ENCODE measurements around the gene SLCO4A1.

Gene SLCO4A1

DNA sequence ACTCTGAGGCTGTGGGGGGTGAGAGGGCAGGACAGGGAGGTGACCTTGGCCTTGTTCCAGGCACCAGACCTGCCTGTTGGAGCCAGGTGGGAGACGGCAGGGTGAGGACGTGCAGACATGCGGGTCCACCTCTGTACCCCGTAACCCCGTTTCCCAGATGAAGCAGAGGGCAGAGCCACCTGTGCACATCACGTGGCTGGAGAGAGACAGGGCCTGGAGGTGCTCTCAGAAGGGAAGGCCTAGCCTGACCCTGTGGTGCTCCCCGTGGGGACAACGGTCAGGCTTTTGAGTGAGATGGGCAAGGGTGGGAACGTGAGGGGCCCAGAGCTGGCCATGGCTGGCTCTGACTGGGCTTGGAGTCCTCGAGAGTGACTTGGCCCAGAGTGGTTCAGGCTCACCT, 72.9 kb downstream of the SLCO4A1 start:
- Histone ChIP-seq H3K9ac (ENCODE audit: low read depth in 1 of 2, low read length in 2 of 2) (no peak overlapping the region), H3K27ac (ENCODE audit: low read depth, low read length) (no peak overlapping the region), H3K4me3 (ENCODE audit: low read depth in 1 of 2, low read length in 2 of 2) (no peak overlapping the region), H3K9me3 (ENCODE audit: control insufficient read depth in 1 of 2, low read length in 2 of 2) (no peaks in the 10 kb centered on the region), H3K4me1 (ENCODE audit: control insufficient read depth in 1 of 2, insufficient read depth in 2 of 2, low read length in 2 of 2) (no peaks in the 10 kb centered on the region), H3K36me3 (ENCODE audit: control insufficient read depth in 1 of 2, insufficient read depth in 2 of 2, low read length in 2 of 2) (no peaks in the 10 kb centered on the region), H3K27me3 (ENCODE audit: control insufficient read depth in 1 of 2, insufficient read depth in 2 of 2, low read length in 2 of 2) (peaks cover 10 to 21% of the 10 kb centered on the region in 2 donors)

DNA sequence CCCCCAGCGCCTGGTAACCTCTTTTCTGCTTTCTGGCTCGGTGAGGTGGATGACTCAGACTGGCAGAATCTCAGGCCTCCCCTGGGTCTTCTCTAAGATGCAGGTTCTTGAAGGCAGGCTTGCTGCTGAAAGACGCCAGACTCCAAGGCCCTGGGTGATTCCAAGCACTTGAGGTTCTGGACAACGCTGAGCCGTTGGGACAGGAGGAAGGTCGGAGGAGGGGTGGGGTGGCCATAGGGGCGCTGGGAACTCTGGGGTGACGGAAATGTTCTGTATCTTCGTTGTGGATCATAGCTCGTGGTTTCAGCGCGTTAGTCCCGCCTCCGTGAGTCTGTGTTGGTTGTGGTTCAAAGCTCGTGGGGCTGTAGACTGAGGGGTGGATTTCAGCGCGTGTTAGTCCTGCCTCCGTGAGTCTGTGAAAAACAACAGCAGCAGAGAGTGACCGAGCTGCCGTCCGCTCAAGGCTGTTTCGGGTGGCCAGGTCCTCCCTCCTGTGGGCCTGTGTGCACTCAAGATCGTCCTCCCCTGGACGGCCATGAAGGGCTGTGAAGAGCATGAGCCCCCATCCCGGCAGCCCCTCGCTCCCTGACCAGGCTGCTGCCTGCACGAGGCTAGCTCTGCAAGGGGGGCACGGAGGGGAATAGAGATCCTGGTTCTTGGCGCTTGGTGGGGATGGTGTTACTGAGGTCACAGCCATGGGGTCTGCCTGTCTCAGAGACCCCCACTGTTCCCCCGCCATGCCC, 74.1 kb downstream of the SLCO4A1 start:
- Histone ChIP-seq H3K9me3 (ENCODE audit: control insufficient read depth in 1 of 2, low read length in 2 of 2) (peaks cover 0 to 4% of the 10 kb centered on the region in 2 donors), H3K27ac (ENCODE audit: low read depth, low read length) (no peak overlapping the region), H3K4me1 (ENCODE audit: control insufficient read depth in 1 of 2, insufficient read depth in 2 of 2, low read length in 2 of 2) (no peaks in the 10 kb centered on the region), H3K9ac (ENCODE audit: low read depth in 1 of 2, low read length in 2 of 2) (no peak overlapping the region), H3K36me3 (ENCODE audit: control insufficient read depth in 1 of 2, insufficient read depth in 2 of 2, low read length in 2 of 2) (no peaks in the 10 kb centered on the region), H3K4me3 (ENCODE audit: low read depth in 1 of 2, low read length in 2 of 2) (no peak overlapping the region), H3K27me3 (ENCODE audit: control insufficient read depth in 1 of 2, insufficient read depth in 2 of 2, low read length in 2 of 2) (peaks cover 6 to 10% of the 10 kb centered on the region in 2 donors)

DNA sequence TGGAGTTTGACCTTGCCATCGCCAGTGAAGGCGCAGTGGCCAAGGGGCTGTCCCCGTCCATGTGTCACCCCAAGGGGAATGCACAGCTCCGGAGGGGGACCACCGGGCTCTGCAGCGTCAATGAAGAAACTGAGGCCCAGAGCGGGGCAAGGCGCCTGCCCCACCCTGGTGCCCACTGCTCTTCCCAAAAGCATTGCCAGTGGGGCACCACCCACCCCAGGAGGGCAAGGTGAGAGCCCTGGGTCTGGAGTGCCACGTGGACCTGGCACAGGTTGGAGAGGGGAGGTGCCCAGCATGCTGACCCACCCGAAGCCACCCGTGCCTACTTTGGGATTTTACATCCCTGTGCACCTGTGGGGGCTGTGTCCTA, 74.6 kb downstream of the SLCO4A1 start:
- Histone ChIP-seq H3K4me3 (ENCODE audit: low read depth in 1 of 2, low read length in 2 of 2) (no peak overlapping the region), H3K36me3 (ENCODE audit: control insufficient read depth in 1 of 2, insufficient read depth in 2 of 2, low read length in 2 of 2) (no peaks in the 10 kb centered on the region), H3K9ac (ENCODE audit: low read depth in 1 of 2, low read length in 2 of 2) (no peak overlapping the region), H3K4me1 (ENCODE audit: control insufficient read depth in 1 of 2, insufficient read depth in 2 of 2, low read length in 2 of 2) (no peaks in the 10 kb centered on the region), H3K27me3 (ENCODE audit: control insufficient read depth in 1 of 2, insufficient read depth in 2 of 2, low read length in 2 of 2) (peaks cover 2 to 10% of the 10 kb centered on the region in 2 donors), H3K27ac (ENCODE audit: low read depth, low read length) (no peak overlapping the region), H3K9me3 (ENCODE audit: control insufficient read depth in 1 of 2, low read length in 2 of 2) (peaks cover 2 to 4% of the 10 kb centered on the region in 2 donors)

GRCh38 chr20:62717933-62718332, 75.6 kb downstream of the SLCO4A1 start:
- Histone ChIP-seq H3K36me3 (ENCODE audit: control insufficient read depth in 1 of 2, insufficient read depth in 2 of 2, low read length in 2 of 2) (no peaks in the 10 kb centered on the region), H3K27me3 (ENCODE audit: control insufficient read depth in 1 of 2, insufficient read depth in 2 of 2, low read length in 2 of 2) (peaks cover 7 to 14% of the 10 kb centered on the region in 2 donors), H3K4me1 (ENCODE audit: control insufficient read depth in 1 of 2, insufficient read depth in 2 of 2, low read length in 2 of 2) (no peaks in the 10 kb centered on the region), H3K9ac (ENCODE audit: low read depth in 1 of 2, low read length in 2 of 2) (no peak overlapping the region), H3K27ac (ENCODE audit: low read depth, low read length) (no peak overlapping the region), H3K4me3 (ENCODE audit: low read depth in 1 of 2, low read length in 2 of 2) (no peak overlapping the region), H3K9me3 (ENCODE audit: control insufficient read depth in 1 of 2, low read length in 2 of 2) (peaks cover 2 to 4% of the 10 kb centered on the region in 2 donors)

GRCh38 chr20:62718546-62718945, 76.2 kb downstream of the SLCO4A1 start:
- Histone ChIP-seq H3K9ac (ENCODE audit: low read depth in 1 of 2, low read length in 2 of 2) (no peak overlapping the region), H3K4me3 (ENCODE audit: low read depth in 1 of 2, low read length in 2 of 2) (no peak overlapping the region), H3K27me3 (ENCODE audit: control insufficient read depth in 1 of 2, insufficient read depth in 2 of 2, low read length in 2 of 2) (peaks cover 7 to 15% of the 10 kb centered on the region in 2 donors), H3K4me1 (ENCODE audit: control insufficient read depth in 1 of 2, insufficient read depth in 2 of 2, low read length in 2 of 2) (no peaks in the 10 kb centered on the region), H3K9me3 (ENCODE audit: control insufficient read depth in 1 of 2, low read length in 2 of 2) (peaks cover 2 to 4% of the 10 kb centered on the region in 2 donors), H3K27ac (ENCODE audit: low read depth, low read length) (no peak overlapping the region), H3K36me3 (ENCODE audit: control insufficient read depth in 1 of 2, insufficient read depth in 2 of 2, low read length in 2 of 2) (no peaks in the 10 kb centered on the region)

DNA sequence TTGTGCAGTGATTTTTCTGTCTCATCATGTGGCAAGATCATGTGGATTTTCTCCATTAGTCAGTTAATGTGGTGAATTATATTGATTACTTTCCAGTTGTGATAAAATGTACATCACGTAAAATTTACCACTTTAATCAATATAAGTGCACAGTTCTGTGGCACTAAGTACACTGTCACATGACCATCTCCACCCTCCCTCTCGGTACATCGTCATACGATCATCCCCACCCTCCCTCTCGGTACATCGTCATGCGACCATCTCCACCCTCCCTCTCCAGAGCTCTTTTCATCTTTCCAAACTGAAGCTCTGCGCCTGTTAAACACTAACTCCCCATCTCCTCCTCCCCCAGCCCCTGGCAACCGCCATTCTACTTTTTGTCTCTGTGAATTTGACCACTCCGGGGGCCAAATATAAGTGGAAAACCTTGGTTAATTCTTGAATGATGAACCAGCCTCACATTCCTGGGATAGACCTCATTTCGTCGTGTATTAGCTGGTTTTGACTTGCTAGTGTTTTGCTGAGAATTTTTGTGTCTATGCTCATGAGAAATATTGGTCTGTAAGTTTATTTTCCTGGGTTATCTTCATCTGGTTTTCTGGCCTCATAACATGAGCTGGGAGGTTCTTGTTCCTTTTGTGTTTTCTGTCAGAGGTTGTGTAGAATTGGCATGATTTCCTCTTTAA, 77.1 kb downstream of the SLCO4A1 start:
- H3K9me3 ChIP-seq (ENCODE audit: control insufficient read depth in 1 of 2, low read length in 2 of 2): peaks cover 2 to 4% of the 10 kb centered on the region in 2 donors
- H3K27me3 ChIP-seq (ENCODE audit: control insufficient read depth in 1 of 2, insufficient read depth in 2 of 2, low read length in 2 of 2): peaks cover 7 to 12% of the 10 kb centered on the region in 2 donors
- no peak overlapping the region for H3K9ac ChIP-seq (ENCODE audit: low read depth in 1 of 2, low read length in 2 of 2)
- H3K4me3 ChIP-seq (ENCODE audit: low read depth in 1 of 2, low read length in 2 of 2): no peak overlapping the region
- H3K27ac ChIP-seq (ENCODE audit: low read depth, low read length): no peak overlapping the region
- H3K36me3 ChIP-seq (ENCODE audit: control insufficient read depth in 1 of 2, insufficient read depth in 2 of 2, low read length in 2 of 2): no peaks in the 10 kb centered on the region
- H3K4me1 ChIP-seq (ENCODE audit: control insufficient read depth in 1 of 2, insufficient read depth in 2 of 2, low read length in 2 of 2): no peaks in the 10 kb centered on the region

All from duodenal mucosa (tissue), 2 donors.